HL-60 (cell line): ENCODE data around the gene ACVR1B.

Experiments used
- CTCF ChIP-seq: IDR thresholded peaks from one replicate; pipeline ENCODE4 v1.5.1; 2011; ENCODE audit warnings: low read length, control low read depth, inconsistent platforms; ENCODE audit not compliant: insufficient read depth
- GABPA ChIP-seq: IDR thresholded peaks from 2 replicates; pipeline ENCODE4 v1.6.1; 2012; ENCODE audit warnings: low read depth
- POLR2AphosphoS5 ChIP-seq: IDR thresholded peaks from 2 replicates; pipeline ENCODE4 v1.6.1; 2012; ENCODE audit warnings: low read depth

DNA sequence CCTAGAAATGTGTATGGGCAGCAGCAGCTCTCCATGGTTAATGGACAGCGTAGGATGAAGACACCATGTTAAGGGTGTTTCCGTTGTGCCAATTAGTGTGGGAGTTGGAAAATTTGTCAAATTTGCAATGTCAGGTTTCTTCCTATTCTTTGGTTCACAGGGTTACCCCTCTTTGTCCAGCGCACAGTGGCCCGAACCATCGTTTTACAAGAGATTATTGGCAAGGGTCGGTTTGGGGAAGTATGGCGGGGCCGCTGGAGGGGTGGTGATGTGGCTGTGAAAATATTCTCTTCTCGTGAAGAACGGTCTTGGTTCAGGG is 29.3 kb downstream of the ACVR1B start:
- no peak for TF ChIP-seq CTCF
- TF ChIP-seq POLR2AphosphoS5: no peak
- no peak for TF ChIP-seq GABPA
